Raji (cell line): Measurements from ENCODE around the gene SLC25A23.

Experiments
- POLR2A ChIP-seq: IDR thresholded peaks from 2 replicates; pipeline ENCODE4 v1.6.1; 2011; ENCODE audit warnings: low read depth, low read length, control low read depth; ENCODE audit not compliant: insufficient read depth

SLC25A23 gene

GRCh38 chr19:6421075-6422014 is 38.2 kb downstream of the SLC25A23 start:
- TF ChIP-seq POLR2A: no peak

GRCh38 chr19:6418562-6418932 is 41.0 kb downstream of the SLC25A23 start:
- no peak for TF ChIP-seq POLR2A

- TF ChIP-seq POLR2A: no peak
These were observed 41.7 kb downstream of the SLC25A23 start for GRCh38 chr19:6417713-6418561.

- TF ChIP-seq POLR2A: no peak
These were observed 42.8 kb downstream of the SLC25A23 start for GRCh38 chr19:6416658-6417405.

- TF ChIP-seq POLR2A: no peak
These were observed 43.9 kb downstream of the SLC25A23 start for GRCh38 chr19:6415591-6416190.

GRCh38 chr19:6414793-6415590 is 44.6 kb downstream of the SLC25A23 start:
- no peak for TF ChIP-seq POLR2A

- TF ChIP-seq POLR2A: no peak
These were observed 45.6 kb downstream of the SLC25A23 start for GRCh38 chr19:6413721-6414643.

- TF ChIP-seq POLR2A: no peak
These were observed 46.3 kb downstream of the SLC25A23 start for GRCh38 chr19:6413291-6413690.

- TF ChIP-seq POLR2A: no peak
These were observed 47.0 kb downstream of the SLC25A23 start for GRCh38 chr19:6412447-6413091.

- no peak for TF ChIP-seq POLR2A
These were observed 47.5 kb downstream of the SLC25A23 start for GRCh38 chr19:6412061-6412446.

GRCh38 chr19:6409346-6409745 is 50.2 kb downstream of the SLC25A23 start:
- no peak for TF ChIP-seq POLR2A

- no peak for TF ChIP-seq POLR2A
These were observed 53.2 kb downstream of the SLC25A23 start for GRCh38 chr19:6406401-6406800.
